ENCODE results near the gene PNMT.

Gene PNMT, protein sequence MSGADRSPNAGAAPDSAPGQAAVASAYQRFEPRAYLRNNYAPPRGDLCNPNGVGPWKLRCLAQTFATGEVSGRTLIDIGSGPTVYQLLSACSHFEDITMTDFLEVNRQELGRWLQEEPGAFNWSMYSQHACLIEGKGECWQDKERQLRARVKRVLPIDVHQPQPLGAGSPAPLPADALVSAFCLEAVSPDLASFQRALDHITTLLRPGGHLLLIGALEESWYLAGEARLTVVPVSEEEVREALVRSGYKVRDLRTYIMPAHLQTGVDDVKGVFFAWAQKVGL

DNA sequence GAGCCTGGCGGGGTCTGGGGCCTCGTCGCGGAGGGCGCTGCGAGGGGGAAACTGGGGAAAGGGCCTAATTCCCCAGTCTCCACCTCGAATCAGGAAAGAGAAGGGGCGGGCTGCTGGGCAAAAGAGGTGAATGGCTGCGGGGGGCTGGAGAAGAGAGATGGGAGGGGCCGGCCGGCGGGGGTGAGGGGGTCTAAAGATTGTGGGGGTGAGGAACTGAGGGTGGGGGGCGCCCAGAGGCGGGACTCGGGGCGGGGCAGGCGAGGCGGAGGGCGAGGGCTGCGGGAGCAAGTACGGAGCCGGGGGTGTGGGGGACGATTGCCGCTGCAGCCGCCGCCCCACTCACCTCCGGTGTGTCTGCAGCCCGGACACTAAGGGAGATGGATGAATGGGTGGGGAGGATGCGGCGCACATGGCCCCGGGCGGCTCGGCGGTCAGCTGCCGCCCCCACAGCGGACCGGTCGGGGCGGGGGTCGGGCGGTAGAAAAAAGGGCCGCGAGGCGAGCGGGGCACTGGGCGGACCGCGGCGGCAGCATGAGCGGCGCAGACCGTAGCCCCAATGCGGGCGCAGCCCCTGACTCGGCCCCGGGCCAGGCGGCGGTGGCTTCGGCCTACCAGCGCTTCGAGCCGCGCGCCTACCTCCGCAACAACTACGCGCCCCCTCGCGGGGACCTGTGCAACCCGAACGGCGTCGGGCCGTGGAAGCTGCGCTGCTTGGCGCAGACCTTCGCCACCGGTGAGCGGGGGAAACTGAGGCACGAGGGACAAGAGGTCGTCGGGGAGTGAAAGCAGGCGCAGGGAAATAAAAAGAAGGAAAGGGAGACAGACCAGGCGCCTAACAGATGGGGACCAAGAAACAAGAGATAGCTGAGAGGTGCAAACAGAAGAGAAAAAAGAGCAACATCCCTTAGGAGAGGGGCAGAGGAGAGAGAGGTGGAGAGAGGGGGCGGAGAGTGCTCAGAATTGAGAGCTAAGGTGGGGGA lies at the start of gene PNMT:
Gene PNMT (plus strand): TSS at position 509 of the 980 bp plus-strand sequence. CDS start 23 bp downstream, at position 532.
- DNase-seq, result peak; percentile 81

DNA sequence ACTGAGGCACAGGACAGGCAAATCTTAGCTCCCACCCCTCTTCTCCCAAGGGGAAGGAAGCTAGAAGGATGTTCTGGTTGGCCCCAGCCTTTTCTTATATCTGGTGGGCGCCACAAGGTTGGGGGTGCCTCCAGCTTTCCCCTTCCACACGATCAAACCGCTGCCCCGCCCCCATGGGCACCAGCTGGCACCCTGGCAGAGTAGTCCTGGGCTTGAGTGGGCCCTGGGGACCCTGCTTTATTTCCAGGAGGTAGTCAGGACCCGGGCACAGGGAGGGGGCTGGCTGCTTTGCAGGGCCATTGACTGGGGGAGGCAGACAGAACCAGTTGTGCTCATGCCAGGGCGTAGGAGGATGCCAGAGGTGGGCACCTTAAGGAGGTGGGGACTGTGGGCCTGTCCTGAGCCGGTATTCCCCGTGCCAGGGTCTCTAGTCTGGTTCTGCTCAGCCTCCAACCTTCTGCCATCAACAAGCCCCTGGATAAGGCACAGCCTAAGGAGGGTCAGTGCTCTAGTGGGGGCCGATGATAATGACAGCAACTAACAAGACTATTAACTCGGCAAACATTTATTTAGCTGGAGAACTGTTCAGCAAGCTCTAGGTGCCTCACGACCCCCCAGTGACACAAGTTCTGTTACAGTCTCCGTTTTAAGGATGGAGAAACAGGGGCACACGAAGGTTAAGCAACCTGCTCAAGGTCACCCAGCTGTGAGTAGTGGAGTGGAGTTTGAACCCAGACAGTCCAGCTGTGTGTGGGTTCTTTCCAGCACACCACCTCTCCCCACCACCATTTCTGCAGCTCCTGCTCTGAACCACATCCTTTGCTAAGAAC lies 49.1 kb upstream of the PNMT start:
- no peak for DNase-seq

DNA sequence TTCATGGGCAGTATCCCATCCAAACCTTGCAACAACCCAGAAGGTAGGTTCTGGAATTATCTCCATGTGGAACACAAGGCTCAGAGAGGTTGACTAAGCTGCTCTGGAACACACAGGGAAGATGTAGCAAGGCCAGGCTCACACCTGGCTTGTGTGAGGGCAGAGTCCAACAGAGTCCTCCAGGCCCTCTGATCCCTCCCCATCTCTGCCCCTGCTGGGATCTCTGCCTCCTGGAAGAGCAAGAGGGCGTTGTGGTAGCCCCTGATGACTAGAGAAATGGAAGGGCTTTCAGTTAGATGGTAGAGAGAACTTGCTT lies 48.5 kb upstream of the PNMT start:
- peak; percentile 28 for DNase-seq

DNA sequence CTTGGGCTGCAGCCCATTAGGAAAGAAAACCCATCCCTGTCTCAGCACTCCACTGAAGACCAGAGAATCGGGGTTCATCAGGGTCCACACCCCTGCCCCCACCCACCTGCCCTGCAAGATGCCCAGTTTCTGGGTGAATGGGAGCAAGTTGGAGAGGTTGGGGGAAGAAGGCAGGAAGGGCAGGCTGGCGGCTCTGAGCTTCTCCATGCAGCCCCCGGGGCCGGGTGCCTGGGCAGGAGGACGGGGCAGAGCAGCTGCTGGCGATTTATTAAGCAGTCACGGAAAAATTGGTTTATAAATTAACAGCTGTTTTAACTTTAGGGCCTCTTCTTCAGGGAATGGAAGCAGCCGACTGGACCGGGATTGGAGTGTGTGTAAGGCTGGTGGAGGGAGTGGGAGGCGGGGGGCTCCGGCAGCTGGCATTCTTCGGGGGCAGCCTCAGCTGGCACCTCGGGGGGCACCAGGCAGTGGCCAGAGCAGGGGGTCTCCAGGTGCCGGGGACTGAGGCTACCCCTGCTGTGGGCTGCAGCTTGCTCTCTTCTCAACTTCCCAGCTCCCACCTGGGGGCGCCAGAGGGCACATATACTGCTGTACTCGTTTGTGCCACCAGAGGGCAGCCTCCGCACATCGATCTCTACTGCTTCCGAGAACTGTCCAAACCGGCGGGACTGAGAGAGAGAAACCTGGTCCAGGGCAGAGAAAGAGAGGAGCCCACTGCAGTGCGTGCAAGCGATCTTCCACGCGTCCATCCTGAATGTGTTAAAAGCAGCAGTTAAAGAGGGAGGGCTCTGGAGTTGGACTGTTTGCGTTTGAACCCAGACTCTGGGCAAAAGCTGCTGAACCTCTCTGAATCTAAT lies 46.5 kb upstream of the PNMT start:
- DNase-seq, result peak; percentile 84

DNA sequence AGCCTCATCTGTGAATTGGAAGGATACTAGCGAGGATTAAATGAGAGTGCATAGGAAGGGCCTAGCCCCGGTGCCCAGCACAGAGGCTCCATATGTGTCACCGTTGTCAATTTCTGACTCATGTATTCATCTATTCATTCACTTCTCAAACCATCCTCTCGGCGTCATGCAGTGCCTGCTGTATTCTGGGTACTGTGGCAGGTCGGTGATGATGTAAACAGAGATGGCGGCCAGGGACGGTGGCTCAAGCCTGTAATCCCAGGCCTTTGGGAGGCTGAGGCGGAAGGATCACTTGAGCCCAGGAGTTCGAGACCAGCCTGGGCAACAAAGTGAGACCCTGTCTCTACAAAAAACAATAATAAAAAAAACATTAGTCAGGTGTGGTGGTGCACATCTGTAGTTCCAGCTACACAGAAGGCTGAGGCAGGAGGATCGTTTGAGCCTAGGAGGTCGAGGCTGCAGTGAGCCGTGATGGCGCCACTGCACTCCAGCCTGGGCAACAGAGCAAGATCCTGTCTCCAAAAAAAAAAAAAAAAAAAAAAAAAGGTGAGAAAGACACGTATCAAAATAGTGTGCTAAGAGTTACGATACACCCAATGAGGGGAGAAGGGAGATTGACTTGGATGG lies 45.8 kb upstream of the PNMT start:
- DNase-seq, result peak; percentile 58

DNA sequence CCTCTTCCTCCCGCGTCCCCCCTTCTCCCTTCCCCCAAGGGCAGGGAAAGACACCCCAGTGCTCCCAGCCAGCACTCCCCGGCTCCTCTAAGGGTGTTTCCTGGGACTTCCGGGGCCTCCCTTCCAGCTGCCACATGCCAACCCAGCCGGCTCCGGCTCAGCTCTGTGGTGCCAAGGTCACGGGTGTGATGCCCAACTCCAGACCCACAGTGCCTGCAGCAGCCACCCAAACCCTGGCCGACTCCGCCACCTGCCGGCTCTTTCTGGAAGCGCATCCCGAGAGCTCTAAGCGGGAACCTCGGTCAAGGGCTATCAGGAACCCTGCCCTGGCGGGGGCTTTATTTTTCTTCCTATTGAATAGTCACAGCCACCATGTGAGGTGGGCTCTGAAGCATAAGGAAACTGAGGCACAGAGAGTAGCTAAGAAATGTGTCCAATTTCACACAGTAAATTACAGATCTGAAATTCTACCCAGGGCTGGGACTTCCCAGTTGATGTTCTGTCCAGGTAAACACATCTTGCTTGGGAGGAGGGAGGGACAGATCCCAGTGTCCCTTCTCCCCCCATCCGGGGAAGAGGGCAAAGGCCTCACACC lies 44.8 kb upstream of the PNMT start:
- DNase-seq, result peak; percentile 86

DNA sequence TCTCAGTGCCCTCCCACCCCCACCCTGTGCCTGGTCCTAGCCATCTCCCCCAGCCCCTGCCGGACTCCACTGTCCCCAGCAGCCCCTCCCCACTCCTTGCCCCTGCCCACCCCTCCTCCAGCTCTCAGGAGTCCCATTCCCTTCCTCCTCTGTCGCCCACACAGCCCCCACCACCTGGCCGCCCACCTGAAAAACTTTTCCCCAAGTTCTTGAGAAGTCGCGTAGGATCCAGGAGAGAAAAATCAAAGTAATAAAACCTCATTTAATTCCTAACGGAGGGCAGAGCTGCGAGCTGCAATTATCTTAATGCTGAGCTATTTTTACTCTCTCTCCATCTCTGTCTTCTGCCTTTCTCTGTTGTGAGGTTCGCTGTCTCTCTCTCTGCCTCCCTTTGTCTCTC lies 43.9 kb upstream of the PNMT start:
- no peak for DNase-seq

DNA sequence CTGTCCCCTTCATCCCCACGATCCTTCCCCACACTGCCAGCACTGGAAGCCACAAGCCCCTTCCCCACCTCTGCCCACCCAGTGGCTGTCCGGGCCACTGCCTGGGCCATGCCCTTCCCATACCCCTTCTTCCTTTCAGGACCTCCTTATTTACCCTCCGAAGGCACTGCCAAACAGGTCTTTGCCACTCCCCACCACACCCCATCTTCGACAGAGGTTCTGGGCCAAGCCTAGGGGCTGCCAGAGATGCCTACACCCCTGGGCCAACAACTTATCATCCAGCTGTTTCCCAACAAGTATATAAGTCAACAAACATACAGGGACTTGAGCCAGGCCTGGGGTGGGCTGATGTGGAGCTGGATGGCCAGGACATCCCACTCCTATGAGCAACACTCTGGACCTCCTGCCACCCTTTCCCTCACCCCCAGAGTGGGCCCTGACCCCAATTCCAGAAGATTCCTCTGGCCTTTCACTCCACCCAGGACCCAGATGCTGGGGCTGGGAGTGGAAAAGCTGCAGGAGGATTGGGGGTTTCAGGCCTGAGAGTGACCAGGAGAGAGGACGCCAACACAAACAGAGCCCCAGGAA lies 43.0 kb upstream of the PNMT start:
- DNase-seq, result no peak

DNA sequence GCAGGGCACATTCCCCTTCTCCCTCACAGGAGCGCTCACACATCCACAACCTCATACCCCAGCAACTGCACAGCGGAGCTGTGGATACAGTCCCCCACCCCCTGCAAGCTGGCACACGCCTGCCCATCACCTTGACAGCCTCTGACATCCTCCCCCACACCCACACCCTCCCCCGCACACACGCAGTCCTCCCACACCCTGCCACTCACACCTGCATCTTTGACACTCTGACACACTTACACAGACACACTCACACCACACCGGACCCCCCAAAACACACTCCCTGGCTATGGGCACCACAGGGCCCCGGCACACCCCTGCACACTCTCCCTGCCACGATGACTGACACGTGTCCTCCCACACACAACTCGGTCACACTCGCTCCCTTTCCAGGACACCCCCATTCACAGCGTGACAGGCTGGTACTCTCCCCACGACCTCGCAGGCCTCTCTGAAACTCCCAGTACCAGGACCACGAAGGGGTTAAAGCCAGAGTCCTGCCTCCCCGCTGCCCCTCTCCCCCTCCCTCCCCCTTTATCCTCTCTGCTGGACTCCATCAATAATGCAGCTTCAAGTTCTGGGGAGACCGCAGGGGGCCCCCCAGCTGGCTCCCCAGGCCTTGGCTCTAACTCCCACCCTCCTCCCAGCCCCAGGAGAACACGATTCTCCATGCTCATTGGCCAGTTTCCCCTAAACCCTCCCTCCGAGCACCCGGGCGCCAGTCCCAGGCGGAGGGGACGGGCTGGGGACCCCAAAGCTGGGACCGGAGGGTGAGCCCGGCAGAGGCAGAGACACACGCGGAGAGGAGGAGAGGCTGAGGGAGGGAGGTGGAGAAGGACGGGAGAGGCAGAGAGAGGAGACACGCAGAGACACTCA lies 41.8 kb upstream of the PNMT start, which contains the start of gene PPP1R1B:
Gene PPP1R1B (plus strand): TSS at position 782 of the 876 bp plus-strand sequence. CDS start 441 bp downstream, outside the sequence.
- DNase-seq, result no peak

DNA sequence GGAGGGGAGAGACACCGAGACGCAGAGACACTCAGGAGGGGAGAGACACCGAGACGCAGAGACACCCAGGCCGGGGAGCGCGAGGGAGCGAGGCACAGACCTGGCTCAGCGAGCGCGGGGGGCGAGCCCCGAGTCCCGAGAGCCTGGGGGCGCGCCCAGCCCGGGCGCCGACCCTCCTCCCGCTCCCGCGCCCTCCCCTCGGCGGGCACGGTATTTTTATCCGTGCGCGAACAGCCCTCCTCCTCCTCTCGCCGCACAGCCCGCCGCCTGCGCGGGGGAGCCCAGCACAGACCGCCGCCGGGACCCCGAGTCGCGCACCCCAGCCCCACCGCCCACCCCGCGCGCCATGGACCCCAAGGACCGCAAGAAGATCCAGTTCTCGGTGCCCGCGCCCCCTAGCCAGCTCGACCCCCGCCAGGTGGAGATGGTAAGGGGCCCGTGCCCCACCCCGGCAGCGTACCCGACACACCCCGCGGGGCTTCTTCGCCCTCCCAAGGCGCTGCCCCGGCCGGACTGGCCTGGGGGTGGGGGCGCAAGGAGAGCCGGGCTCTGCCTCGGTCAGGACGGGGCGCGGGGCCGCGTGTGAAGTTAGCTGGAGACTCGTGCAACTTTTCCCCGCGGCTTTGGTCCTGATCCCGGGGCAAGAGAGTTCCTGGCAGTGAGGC lies 41.1 kb upstream of the PNMT start:
- DNase-seq, result no peak

DNA sequence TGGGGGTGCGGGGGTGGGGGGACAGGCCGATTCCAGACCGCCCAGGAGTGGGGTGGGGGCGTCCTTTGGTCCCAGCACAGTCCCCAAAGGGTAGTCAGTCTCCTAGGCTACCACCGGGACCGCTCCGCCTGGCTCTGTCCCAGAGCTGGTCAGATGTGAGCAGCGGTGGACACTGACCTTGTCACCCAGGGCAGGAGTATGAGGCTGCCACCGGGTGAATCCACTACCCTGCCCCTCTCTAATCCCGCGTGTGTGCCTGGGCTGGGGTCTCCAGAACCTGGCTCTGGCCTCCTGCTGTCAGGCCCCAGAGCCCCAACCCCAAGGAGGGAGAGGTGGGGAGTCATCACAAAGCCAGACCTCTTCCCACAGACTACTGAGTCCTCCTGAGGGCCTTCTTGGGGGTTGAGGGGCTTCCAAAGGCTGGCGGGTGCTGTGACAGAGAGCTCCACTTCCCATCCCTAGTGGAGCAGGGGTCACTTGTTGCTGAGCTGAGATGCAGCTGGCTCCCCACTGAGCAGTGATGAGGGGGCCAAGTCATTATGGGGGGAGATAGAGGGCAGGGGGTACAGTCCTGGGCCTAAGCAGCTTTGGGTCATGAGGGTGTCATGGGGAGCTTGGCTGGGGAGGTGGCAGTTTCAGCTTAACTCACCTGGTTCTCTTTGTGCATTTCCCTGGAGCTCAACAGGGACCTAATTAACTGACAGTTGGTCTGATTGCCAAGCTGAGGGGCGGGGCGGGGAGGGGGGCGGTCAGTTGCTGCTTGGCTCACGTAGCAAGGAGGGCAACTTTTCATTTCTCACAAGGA lies 40.3 kb upstream of the PNMT start:
- no peak for DNase-seq

DNA sequence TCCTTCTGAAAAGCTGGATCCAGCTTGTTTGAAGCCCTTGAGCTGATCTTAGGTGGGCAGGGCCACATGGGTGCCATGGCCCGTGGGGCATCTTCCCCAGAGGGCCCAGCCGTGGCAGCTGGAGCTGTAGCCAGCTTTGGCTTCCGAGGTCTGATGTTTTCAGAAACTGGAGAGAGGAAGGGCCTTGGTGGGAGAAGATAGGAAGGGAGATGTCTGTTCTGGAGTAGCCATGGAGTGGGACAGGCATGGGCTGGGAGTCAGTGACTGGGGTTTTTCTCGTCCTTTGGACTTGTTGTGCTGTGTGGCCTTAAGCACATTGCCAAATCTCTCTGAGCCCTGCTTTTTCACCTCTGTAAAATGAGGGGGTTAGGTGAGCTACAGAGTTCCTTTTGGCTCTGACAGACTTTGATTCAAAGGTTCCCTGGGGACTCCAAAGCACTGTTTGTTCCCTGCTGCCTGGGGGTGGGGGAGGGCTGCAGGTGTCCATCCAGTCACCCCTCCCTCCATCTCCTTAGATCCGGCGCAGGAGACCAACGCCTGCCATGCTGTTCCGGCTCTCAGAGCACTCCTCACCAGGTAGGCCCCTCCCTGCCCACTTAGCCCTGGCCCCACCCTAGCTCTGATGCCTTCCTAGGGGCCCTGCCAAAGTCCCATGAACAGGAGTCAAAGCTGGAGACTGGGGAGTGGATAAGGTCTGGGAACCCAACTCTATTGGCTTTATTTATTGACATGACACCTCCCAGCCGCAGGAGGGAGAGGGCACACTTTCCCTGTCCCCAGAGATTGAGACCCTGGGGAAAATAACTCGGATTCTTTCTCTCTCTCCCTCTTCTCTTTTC lies 39.4 kb upstream of the PNMT start:
- DNase-seq, result peak; percentile 7

DNA sequence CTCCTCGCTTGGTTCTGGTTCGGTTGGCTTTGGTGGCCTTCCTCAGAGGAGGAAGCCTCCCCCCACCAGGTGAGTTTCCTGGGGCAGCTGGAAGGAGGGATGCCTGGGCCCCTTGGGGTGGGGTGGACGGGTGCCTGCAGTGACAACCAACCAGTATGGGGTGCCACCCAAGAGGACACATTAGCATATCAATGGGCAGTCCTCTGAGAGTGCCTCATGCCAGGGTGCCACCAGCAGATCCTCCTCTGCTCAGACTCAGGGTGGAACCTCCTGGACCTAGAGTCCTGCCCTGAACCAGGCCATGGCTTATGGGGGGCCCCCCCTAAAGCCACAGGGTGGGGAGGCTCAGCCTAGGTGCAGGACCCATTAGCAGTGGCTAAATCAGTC lies 38.8 kb upstream of the PNMT start:
- DNase-seq, result no peak

DNA sequence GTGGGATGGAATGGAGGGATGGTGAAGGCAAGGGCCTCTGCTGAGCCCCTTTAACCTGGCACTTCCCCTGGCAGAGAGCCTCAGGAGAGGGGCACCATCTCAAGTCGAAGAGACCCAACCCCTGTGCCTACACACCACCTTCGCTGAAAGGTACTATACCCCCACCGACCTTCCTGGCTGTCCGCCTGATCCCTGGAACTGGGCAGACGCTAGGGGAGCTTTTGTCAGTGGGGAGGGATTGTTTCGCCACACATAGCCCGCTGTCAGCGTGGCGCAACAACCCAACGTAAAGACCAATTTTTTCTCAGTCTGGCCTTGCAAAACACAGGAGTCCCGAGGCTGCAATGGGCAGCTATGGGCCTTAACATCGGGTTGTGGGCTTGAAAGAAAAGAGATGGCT lies 38.4 kb upstream of the PNMT start:
- DNase-seq, result no peak

DNA sequence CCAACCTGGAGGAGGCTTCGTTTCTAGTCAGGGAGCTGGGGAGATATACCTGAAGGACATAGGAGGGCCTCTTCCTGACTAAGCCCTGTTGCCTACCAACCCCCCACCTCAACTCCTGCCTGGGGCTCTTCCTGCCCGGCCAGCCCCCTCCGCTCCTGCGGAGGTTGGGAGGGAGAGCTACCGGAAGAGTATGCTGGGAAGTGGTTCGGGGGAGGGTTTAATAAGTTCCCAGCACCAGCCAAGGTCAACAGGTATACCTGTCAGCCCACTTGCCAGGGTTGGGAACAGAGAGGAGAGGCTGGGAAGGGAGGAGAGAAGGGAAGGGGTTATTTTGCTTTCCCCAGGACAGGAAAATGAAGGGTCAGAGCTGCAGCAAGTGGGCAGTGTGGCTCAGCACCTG lies 36.9 kb upstream of the PNMT start:
- no peak for DNase-seq

DNA sequence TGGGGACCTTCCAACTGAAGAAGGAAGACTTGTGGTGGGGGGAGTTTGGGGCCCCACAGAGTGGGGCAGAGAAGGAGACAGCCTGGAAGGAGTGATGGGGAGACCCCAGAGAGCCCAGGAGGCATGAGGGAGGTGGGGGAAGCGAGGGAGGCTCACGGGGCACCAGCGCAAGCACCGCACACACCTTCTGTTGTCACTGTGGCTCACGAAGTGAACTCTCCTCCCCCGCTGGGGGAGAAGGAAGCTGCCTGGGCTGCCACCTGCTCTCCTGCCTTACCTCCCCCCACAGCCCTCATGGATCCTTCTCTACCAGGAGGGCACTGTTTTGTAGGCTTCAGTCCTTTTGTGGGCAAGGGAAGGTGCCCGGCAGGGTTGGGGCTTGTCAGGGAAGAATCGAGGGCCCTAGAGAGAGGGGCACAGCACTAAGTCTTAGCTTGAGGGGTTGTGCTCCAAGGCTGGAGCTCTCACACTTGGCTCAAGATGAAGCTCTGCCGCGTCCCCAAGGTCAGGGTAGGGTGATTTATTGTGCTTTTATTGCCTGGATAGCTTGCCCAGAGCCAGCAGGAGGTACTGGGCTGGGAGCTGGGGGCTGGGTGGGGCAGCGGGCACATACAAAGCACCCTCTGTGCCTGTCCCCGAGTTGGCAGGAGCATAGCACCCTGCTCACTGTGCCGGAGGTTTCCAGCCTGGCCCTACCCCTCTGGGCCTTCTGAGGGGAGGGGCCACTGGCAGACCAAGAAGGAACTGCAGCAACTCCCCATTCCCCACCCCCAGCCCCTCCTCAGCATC lies 35.9 kb upstream of the PNMT start:
- DNase-seq, result peak; percentile 22
